Body of pancreas (tissue), 4 donors: ENCODE results near the gene TPD52L1. TPM values are rescaled to one million over a fixed set of nuclear protein-coding genes. Genes with fewer than 3 reads are reported as not detected.

Source experiments
- ATAC-seq: fragments of 150-250 bp; one replicate; pipeline ENCODE4 v1.9.1; 2016
- DNase-seq, 4 donors: peaks; one replicate each; pipeline ENCODE4 v3.0.0-alpha.2; 2019
- H3K27ac ChIP-seq, 4 donors: fragments of 200-600 bp; sonication (generic); 1 replicate in 3 of 4; 2 replicates in 1 of 4; pipeline versions ENCODE4 v1.5.1 to v1.6.1; 2016 to 2019; ENCODE audit warnings: mild to moderate bottlenecking in 1 of 4, mixed read lengths in 1 of 4, moderate library complexity in 1 of 4
- H3K27me3 ChIP-seq, 2 donors: fragments of 200-600 bp; sonication (generic); one replicate each; pipeline ENCODE4 v1.6.0; 2016; ENCODE audit warnings: mild to moderate bottlenecking in 1 of 2
- H3K36me3 ChIP-seq, 2 donors: fragments of 200-600 bp; sonication (generic); replicated peaks in 1 of 2; 2 replicates each; pipeline ENCODE4 v1.5.1; 2016; ENCODE audit warnings: low read depth in 2 of 2; ENCODE audit not compliant: insufficient read depth in 1 of 2
- H3K4me1 ChIP-seq: fragments of 200-600 bp; sonication (generic); one replicate; pipeline ENCODE4 v1.6.0; 2016
- H3K4me3 ChIP-seq, 2 donors: fragments of 200-600 bp; sonication (generic); 1 replicate in 1 of 2; 2 replicates in 1 of 2; pipeline ENCODE4 v1.5.1; 2016 to 2019
- H3K9me3 ChIP-seq, 3 donors: fragments of 200-600 bp; sonication (generic); 1 replicate in 2 of 3; 2 replicates in 1 of 3; pipeline ENCODE4 v1.5.1; 2016
- POLR2A ChIP-seq, 3 donors: fragments of 450-650 bp; IDR thresholded peaks; one replicate each; pipeline ENCODE4 v1.6.1; 2016; ENCODE audit warnings: antibody characterized with exemption in 3 of 3, mild to moderate bottlenecking in 2 of 3
- WGBS, 2 donors: methylation state at CpG; one replicate each; pipeline ENCODE4 v1.1.5; 2017; 5-methylcytosine and 5-hydroxymethylcytosine counted together
- intact Hi-C: fragments of 100-400 bp; cut with DNase I; formaldehyde crosslinking; loops from one replicate; pipeline ENCODE4 v1.15.1; 2023
- total RNA-seq, 2 donors: library from RNA; depleted of rRNA; stranded (reverse); fragments of >200 nt; gene quantifications; one replicate each; pipeline ENCODE4 v1.1.0, GENCODE V29; 2016
- TF ChIP-seq, protein P1 (sequence below), 7 experiments: fragments of 450-650 bp in 4 of 7; fragments of 200-600 bp in 3 of 7; sonication (generic) in 3 of 7; IDR thresholded peaks; one replicate each; pipeline ENCODE4 v1.5.1; 2016 to 2019; ENCODE audit warnings: antibody characterized with exemption in 7 of 7

Gene TPD52L1
- total RNA-seq, 2 donors from 2014 or later, result 33.3 to 101 TPM

DNA sequence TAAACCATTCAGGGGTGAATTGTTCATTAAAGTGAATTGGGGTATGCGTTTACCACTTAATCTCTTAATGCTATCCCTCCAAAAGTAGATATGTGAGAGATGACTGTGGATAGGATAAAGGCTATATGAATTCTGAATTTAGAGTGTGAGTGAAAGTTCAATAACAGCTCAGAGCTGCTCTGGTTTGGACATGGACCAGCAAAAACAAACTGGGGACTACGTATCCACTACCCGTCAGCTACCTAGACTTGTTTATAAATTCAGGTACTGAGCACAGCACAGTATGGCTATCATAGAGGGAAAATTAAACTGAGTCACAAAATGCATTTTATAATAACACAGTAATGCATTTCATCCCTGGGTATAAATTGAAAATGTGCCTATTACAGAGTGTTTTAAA, 103.8 kb downstream of the TPD52L1 start:
- 89 to 97% methylated on average over 3 of the region's 3 CpGs for WGBS, 2 donors
- no peaks in the 10 kb centered on the region for H3K27me3 ChIP-seq
- DNase-seq (no peak), ATAC-seq (no peak)
- no peak overlapping the region for H3K27ac ChIP-seq
- intact Hi-C loops, result no loop called here
- no peaks in the 10 kb centered on the region for H3K4me1 ChIP-seq
- no peaks in the 10 kb centered on the region for H3K9me3 ChIP-seq
- no peaks in the 10 kb centered on the region for H3K36me3 ChIP-seq
- no peak overlapping the region for H3K4me3 ChIP-seq
- TF ChIP-seq POLR2A (IDR thresholded peaks at IDR 0.05), result no peak
- TF ChIP-seq, protein P1, sequence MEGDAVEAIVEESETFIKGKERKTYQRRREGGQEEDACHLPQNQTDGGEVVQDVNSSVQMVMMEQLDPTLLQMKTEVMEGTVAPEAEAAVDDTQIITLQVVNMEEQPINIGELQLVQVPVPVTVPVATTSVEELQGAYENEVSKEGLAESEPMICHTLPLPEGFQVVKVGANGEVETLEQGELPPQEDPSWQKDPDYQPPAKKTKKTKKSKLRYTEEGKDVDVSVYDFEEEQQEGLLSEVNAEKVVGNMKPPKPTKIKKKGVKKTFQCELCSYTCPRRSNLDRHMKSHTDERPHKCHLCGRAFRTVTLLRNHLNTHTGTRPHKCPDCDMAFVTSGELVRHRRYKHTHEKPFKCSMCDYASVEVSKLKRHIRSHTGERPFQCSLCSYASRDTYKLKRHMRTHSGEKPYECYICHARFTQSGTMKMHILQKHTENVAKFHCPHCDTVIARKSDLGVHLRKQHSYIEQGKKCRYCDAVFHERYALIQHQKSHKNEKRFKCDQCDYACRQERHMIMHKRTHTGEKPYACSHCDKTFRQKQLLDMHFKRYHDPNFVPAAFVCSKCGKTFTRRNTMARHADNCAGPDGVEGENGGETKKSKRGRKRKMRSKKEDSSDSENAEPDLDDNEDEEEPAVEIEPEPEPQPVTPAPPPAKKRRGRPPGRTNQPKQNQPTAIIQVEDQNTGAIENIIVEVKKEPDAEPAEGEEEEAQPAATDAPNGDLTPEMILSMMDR (IDR thresholded peaks at IDR 0.05), result no peak

DNA sequence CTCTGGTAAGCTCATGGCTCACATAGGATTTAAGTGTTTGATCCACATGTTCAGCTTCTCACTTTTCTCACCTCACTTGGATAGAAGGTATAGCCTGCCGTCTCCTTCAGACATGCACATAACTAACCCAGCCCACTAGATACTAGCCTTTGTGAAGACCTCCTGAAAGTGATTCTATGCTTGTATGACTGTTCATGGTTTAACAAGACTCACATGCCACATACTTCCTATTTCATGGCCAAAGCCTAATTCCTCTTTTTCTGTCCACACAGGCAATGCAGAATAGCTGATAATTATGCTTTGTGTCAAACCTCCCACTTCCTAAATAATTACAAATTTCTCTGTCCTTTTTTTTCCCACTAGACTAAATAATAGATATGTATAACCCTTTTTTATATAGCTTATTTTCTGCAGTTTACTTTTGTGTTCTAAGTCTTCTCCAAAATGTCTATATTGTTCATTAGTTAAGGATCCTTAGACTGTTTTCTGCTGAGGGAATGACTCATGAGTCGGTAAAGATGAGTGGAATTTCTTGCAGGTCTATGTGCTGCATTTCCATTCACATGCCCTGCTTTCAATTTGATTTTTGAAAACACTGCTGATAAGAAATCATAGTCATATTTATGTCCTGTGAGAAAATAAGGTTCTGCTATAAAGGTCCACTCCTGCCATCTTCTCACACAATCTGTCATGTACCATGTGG, 105.2 kb downstream of the TPD52L1 start:
- no peaks in the 10 kb centered on the region for H3K9me3 ChIP-seq
- H3K4me3 ChIP-seq, result no peak overlapping the region
- TF ChIP-seq, protein P1 (IDR thresholded peaks at IDR 0.05), result no peak
- no peak for TF ChIP-seq POLR2A (IDR thresholded peaks at IDR 0.05)
- DNase-seq (no peak), ATAC-seq (no peak)
- intact Hi-C loops, result no loop called here
- no peaks in the 10 kb centered on the region for H3K27me3 ChIP-seq
- H3K27ac ChIP-seq, result no peak overlapping the region
- H3K4me1 ChIP-seq, result no peaks in the 10 kb centered on the region
- no peaks in the 10 kb centered on the region for H3K36me3 ChIP-seq
- WGBS, 2 donors, result 83 to 98% methylated on average over 2 of the region's 2 CpGs

DNA sequence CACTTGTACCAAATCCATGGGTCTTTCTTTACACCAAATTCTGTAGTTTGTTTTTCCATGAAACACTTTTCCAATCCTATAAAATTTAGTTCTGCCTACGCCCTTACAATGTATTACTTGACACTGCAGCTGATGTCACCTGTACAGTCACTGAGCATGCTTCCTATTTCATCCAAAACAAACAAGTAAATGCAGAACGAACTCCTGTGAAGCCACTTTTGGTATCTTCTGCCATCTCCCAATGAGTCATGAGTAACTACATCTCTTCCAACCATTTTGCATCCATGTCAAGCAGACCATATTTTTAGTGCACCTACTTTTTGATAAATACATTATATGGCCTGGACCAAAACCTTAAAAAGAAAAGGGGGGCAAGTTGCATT, 105.8 kb downstream of the TPD52L1 start:
- Histone ChIP-seq H3K4me1 (no peaks in the 10 kb centered on the region), H3K27ac (no peak overlapping the region), H3K36me3 (no peaks in the 10 kb centered on the region), H3K4me3 (no peak overlapping the region), H3K27me3 (no peaks in the 10 kb centered on the region), H3K9me3 (no peaks in the 10 kb centered on the region)
- intact Hi-C loops, result no loop called here
- ATAC-seq (no peak), DNase-seq (no peak)
- 70 to 82% methylated on average over 2 of the region's 2 CpGs for WGBS, 2 donors
- TF ChIP-seq, protein P1 (IDR thresholded peaks at IDR 0.05), result no peak
- TF ChIP-seq POLR2A (IDR thresholded peaks at IDR 0.05), result no peak

DNA sequence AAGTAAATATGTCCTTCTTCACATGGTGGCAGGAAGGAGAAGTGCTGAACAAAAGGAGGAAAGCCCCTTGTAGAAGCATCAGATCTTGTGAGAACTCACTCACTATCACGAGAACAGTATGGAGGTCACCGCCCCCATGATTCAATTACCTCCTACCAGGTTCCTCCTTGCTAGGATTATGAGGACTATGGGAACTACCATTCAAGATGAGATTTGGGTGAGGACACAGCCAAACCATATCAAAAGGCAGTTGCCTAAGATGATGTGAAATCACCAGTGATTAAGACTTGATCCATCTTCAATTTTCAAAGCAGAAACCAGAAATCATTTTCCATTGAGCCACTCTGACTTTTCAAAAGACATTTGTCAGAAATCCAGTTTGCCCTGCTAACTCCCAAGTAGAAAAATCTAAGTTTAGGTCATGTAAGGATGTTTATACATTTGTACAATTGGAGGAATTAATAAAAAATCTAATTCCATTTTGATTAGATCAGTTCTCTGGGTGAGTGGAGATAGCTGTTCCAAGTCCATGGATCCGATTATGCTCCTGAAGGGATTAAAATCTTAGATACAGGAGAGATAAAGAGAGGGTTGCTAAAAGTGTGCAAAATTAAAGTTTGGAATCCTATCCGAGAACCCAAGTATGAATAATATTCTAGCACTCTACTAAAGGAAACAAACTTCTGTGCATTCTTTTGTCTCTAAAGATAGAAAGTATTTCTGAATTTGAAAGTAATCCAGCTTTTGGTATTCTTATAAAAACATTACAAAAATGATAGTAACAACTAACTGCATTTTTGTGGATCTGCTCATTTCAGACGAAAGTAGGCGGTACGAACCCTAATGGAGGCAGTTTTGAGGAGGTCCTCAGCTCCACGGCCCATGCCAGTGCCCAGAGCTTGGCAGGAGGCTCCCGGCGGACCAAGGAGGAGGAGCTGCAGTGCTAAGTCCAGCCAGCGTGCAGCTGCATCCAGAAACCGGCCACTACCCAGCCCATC, 108.7 kb downstream of the TPD52L1 start:
- Histone ChIP-seq H3K4me1 (no peaks in the 10 kb centered on the region), H3K36me3 (no peaks in the 10 kb centered on the region), H3K27me3 (no peaks in the 10 kb centered on the region), H3K27ac (no peak overlapping the region), H3K4me3 (no peak overlapping the region), H3K9me3 (no peaks in the 10 kb centered on the region)
- no peak for DNase-seq
- intact Hi-C loops, result no loop called here
- ATAC-seq, result no peak
- TF ChIP-seq, protein P1 (IDR thresholded peaks at IDR 0.05), result no peak
- TF ChIP-seq POLR2A (IDR thresholded peaks at IDR 0.05), result no peak
- 91% methylated on average over 11 to 12 of the region's 12 CpGs for WGBS, 2 donors
